ENCODE results near the gene EIPR1. TPM values are rescaled to one million over a fixed set of nuclear protein-coding genes. Genes with fewer than 3 reads are reported as not detected.

The EIPR1 gene
- total RNA-seq, 4 donors from 2014 or later, result 24.9 to 46.2 (median 36.3) TPM

DNA sequence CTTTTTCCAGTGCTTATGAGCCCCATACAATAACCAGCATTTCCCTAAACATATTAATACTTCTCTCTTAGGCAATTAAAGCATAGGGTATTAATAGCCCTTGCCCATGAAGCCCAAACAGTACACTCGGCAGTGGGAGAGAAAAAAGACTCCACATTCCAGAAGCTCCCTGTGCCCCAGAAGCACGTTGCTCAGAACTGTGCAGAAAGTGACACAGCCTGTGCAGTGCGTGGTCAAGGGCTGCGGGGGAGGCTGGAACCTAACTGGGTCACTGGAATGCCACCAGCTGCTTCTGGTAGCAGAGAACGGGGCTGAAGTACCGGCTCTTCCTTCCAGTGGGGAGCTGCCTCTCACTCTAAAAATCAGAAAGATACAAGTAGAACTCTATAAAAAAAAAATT lies 32.7 kb downstream of the EIPR1 start:
- H3K4me1 ChIP-seq, result no peaks in the 10 kb centered on the region
- H3K36me3 ChIP-seq, result peaks cover 0 to 42% (median 0%) of the 10 kb centered on the region in 3 donors
- H3K27ac ChIP-seq, result no peak overlapping the region
- DNase-seq (ENCODE audit: low spot score in 2 of 2), result no peak
- 60 to 68% methylated on average over 6 of the region's 6 CpGs for WGBS, 2 donors
- H3K27me3 ChIP-seq, result no peaks in the 10 kb centered on the region
- no peak overlapping the region for H3K4me3 ChIP-seq
- no peaks in the 10 kb centered on the region for H3K9me3 ChIP-seq
- no peak for TF ChIP-seq EP300 (IDR thresholded peaks at IDR 0.05)
- no peak for TF ChIP-seq CTCF (IDR thresholded peaks at IDR 0.05)
- no peak for TF ChIP-seq POLR2A (IDR thresholded peaks at IDR 0.05)

GRCh38 chr2:3343012-3343411 lies 34.6 kb downstream of the EIPR1 start:
- no peak for DNase-seq (ENCODE audit: low spot score in 2 of 2)
- H3K4me3 ChIP-seq, result no peak overlapping the region
- TF ChIP-seq POLR2A (IDR thresholded peaks at IDR 0.05) (no peak), EP300 (IDR thresholded peaks at IDR 0.05) (no peak), CTCF (IDR thresholded peaks at IDR 0.05) (no peak)
- H3K27me3 ChIP-seq, result no peaks in the 10 kb centered on the region
- no peak overlapping the region for H3K27ac ChIP-seq
- H3K36me3 ChIP-seq, result peaks cover 0 to 34% (median 0%) of the 10 kb centered on the region in 3 donors
- 92 to 94% methylated on average over 11 of the region's 11 CpGs for WGBS, 2 donors
- no peaks in the 10 kb centered on the region for H3K9me3 ChIP-seq
- H3K4me1 ChIP-seq, result no peaks in the 10 kb centered on the region

GRCh38 chr2:3342324-3342723 lies 35.3 kb downstream of the EIPR1 start:
- no peak overlapping the region for H3K4me3 ChIP-seq
- H3K4me1 ChIP-seq, result no peaks in the 10 kb centered on the region
- no peaks in the 10 kb centered on the region for H3K27me3 ChIP-seq
- peaks cover 0 to 33% (median 0%) of the 10 kb centered on the region in 3 donors for H3K36me3 ChIP-seq
- H3K9me3 ChIP-seq, result no peaks in the 10 kb centered on the region
- DNase-seq (ENCODE audit: low spot score in 2 of 2), result no peak
- 95 to 96% methylated on average over 9 of the region's 9 CpGs for WGBS, 2 donors
- no peak overlapping the region for H3K27ac ChIP-seq
- TF ChIP-seq POLR2A (IDR thresholded peaks at IDR 0.05) (no peak), CTCF (IDR thresholded peaks at IDR 0.05) (no peak), EP300 (IDR thresholded peaks at IDR 0.05) (no peak)

- Histone ChIP-seq H3K4me3 (no peak overlapping the region), H3K9me3 (no peaks in the 10 kb centered on the region), H3K4me1 (no peaks in the 10 kb centered on the region), H3K27ac (no peak overlapping the region), H3K27me3 (no peaks in the 10 kb centered on the region), H3K36me3 (peaks cover 0 to 30% (median 0%) of the 10 kb centered on the region in 3 donors)
- DNase-seq (ENCODE audit: low spot score in 2 of 2), result no peak
- no peak for TF ChIP-seq EP300 (IDR thresholded peaks at IDR 0.05)
- WGBS, 2 donors, result 93 to 98% methylated on average over 8 of the region's 8 CpGs
Observed at GRCh38 chr2:3341336-3341735, 36.3 kb downstream of the EIPR1 start.

- no peak for TF ChIP-seq EP300 (IDR thresholded peaks at IDR 0.05)
- TF ChIP-seq POLR2A (IDR thresholded peaks at IDR 0.05), result no peak
- TF ChIP-seq CTCF (IDR thresholded peaks at IDR 0.05), result no peak
- Histone ChIP-seq H3K4me3 (no peak overlapping the region), H3K27me3 (no peaks in the 10 kb centered on the region), H3K27ac (no peak overlapping the region), H3K4me1 (peaks cover 0 to 3% (median 0%) of the 10 kb centered on the region in 4 donors), H3K9me3 (no peaks in the 10 kb centered on the region), H3K36me3 (peaks cover 0 to 32% (median 0%) of the 10 kb centered on the region in 3 donors)
- no peak for DNase-seq (ENCODE audit: low spot score in 2 of 2)
- 73 to 99% methylated on average over 10 of the region's 10 CpGs for WGBS, 2 donors
Observed at GRCh38 chr2:3340144-3340543, 37.5 kb downstream of the EIPR1 start.

DNA sequence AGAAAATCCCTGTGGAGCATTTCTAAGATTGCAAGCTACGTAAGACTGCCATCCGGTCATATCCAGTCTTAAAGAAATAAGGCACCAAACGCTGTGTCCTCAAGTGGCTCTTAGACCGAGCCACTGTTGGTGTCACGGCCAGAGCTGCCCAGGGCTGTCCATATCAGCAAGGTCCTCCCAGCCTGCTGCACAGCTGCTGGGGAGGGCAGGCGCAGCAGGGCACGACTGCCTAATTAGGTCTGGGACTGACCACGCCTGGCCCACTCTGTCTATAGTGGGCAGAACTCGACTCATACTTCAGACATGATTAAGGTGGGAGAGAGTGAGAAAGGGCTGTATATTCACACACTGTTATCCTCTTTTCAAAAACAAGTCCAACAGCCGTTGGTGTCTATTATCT lies 39.3 kb downstream of the EIPR1 start:
- Histone ChIP-seq H3K27ac (no peak overlapping the region), H3K36me3 (peaks cover 0 to 30% (median 0%) of the 10 kb centered on the region in 3 donors), H3K4me1 (peaks cover 0 to 6% (median 0%) of the 10 kb centered on the region in 4 donors), H3K4me3 (no peak overlapping the region), H3K27me3 (no peaks in the 10 kb centered on the region), H3K9me3 (no peaks in the 10 kb centered on the region)
- 92 to 93% methylated on average over 10 of the region's 10 CpGs for WGBS, 2 donors
- no peak for TF ChIP-seq EP300 (IDR thresholded peaks at IDR 0.05)
- TF ChIP-seq POLR2A (IDR thresholded peaks at IDR 0.05), result no peak
- no peak for TF ChIP-seq CTCF (IDR thresholded peaks at IDR 0.05)
- no peak for DNase-seq (ENCODE audit: low spot score in 2 of 2)
